MG63 (cell line): ENCODE measurements around the gene ABCC10. TPM values are rescaled to one million over a fixed set of nuclear protein-coding genes. Genes with fewer than 3 reads are reported as not detected.
"Not testable (repeated sequence)": the region's sequence is repeated elsewhere in the genome, so short reads cannot be mapped to it uniquely, and the experiment has no call there.

Experiments used
- DNase-seq: peaks from one replicate; pipeline ENCODE4 v3.0.0-alpha.2; 2020
- H3K27me3 ChIP-seq: fragments of 250-450 bp; sonication (Bioruptor Pico); 2 replicates; pipeline ENCODE4 v1.5.1; 2020; ENCODE audit warnings: mild to moderate bottlenecking, moderate library complexity
- H3K36me3 ChIP-seq: fragments of 250-450 bp; sonication (Bioruptor Pico); 2 replicates; pipeline ENCODE4 v1.5.1; 2020; ENCODE audit warnings: mild to moderate bottlenecking, moderate library complexity
- H3K4me3 ChIP-seq: fragments of 250-450 bp; sonication (Bioruptor Pico); 2 replicates; pipeline ENCODE4 v1.5.1; 2020; ENCODE audit warnings: mild to moderate bottlenecking, moderate library complexity
- H3K9me3 ChIP-seq: fragments of 250-450 bp; sonication (Bioruptor Pico); 2 replicates; pipeline ENCODE4 v1.5.1; 2020; ENCODE audit warnings: mild to moderate bottlenecking, moderate library complexity
- total RNA-seq: library from RNA; depleted of rRNA; stranded (reverse); fragments of >200 nt; shearing (Covaris generic); gene quantifications from 2 replicates; pipeline ENCODE4 v1.2.3, GENCODE V29; 2014; ENCODE audit warnings: low replicate concordance; rRNA removed

Gene ABCC10
- total RNA-seq, 1 experiment from 2014 or later = 3.5 TPM

DNA sequence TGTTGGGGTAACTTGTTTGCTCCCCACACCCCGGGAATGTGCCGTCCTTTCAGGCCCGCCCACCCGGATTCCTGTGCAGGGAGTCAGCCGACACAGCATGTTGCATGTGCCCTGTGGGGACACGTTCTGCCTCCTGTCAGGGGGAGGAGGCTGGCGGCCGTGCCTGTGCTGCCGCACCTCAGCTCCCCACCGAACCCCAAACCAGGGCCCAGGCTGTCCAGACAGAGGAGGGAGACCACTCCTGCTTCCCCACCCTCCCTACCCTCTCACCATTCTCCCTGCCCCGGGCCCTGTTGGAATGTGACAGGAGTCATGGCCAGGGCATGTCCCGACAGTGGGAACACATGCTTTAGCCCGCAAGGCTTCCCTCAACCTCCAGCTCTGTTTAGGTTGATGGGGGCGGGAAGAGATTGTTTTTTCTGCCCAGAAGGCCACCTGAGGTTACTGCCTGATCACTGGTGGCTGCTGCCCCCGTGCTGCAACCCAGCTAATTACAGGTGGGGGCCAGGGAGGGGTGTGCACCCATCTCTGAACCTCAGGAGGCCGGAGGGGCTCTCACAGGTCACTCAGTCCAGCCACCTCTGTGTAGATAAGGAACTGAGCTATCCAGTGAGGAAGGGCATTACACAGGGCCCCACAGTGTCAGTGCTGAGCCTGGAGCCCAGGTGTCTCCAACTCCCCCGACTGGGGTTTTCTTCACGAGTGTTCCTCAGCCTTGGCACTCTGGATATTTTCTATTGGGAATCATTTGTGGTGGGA, 69.2 kb downstream of the ABCC10 start:
- Histone ChIP-seq H3K36me3 (no peaks in the 10 kb centered on the region), H3K27me3 (no peaks in the 10 kb centered on the region), H3K9me3 (no peaks in the 10 kb centered on the region), H3K4me3 (no peak overlapping the region)
- no peak for DNase-seq

DNA sequence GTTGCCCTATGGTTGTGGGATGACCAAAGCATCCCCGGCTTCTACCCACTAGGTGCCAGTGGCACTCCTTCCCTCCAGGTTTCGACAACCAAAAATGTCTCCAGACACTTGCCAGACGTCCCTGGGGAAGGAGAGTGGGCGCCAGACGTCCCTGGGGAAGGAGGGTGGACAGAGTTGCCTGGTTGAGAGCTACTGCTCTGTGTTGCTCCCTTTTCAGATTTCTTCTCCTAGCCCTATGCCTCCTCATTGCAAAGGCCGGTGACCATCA, 69.7 kb downstream of the ABCC10 start:
- Histone ChIP-seq H3K4me3 (no peak overlapping the region), H3K36me3 (no peaks in the 10 kb centered on the region), H3K27me3 (no peaks in the 10 kb centered on the region), H3K9me3 (no peaks in the 10 kb centered on the region)
- DNase-seq = no peak

DNA sequence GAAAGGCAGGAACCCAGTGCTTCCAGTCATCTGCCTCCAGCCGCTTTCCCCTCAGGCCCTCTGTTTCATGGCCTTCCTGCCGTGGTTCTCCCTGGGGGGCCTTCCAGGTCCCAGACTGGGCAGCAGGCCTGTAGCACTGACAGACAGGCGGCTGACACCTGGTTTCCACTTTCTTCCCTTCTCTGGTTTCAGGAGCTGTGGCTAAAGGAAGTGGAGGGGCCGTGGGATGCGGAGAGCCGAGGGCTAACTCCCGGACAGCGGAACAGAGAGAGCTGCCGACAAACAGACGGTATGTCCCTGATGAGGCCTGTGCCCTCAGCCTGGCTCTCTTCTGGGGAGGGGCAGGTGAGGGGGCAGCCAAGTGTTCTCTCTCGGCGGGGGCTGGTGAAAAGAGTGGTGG, 70.3 kb downstream of the ABCC10 start:
- no peak overlapping the region for H3K4me3 ChIP-seq
- no peak for DNase-seq
- no peaks in the 10 kb centered on the region for H3K36me3 ChIP-seq
- H3K9me3 ChIP-seq = no peaks in the 10 kb centered on the region
- no peaks in the 10 kb centered on the region for H3K27me3 ChIP-seq

GRCh38 chr6:43498291-43498690, 71.0 kb downstream of the ABCC10 start:
- H3K9me3 ChIP-seq, DNase-seq, H3K36me3 ChIP-seq, H3K27me3 ChIP-seq, H3K4me3 ChIP-seq: not testable (repeated sequence)

GRCh38 chr6:43499028-43499815, 71.9 kb downstream of the ABCC10 start:
- no peaks in the 10 kb centered on the region for H3K9me3 ChIP-seq
- H3K27me3 ChIP-seq = no peaks in the 10 kb centered on the region
- DNase-seq = no peak
- no peak overlapping the region for H3K4me3 ChIP-seq
- H3K36me3 ChIP-seq = no peaks in the 10 kb centered on the region

Other genes starting within 250 kb of the ABCC10 start
- 6.2 and 47.2 TPM in 2 replicates for gene CUL9, start 245.3 kb upstream of the ABCC10 start, total RNA-seq
- 30.8 and 43.0 TPM in 2 replicates for gene DNPH1, start 198.1 kb upstream of the ABCC10 start, total RNA-seq
- gene TTBK1, start 184.1 kb upstream of the ABCC10 start, total RNA-seq = not detected in 2 replicates
- not detected in 2 replicates for gene SLC22A7, start 129.3 kb upstream of the ABCC10 start, total RNA-seq
- not detected in 2 replicates for gene CRIP3, start 118.7 kb upstream of the ABCC10 start, total RNA-seq
- 1.2 and 1.3 TPM in 2 replicates for gene ZNF318, start 57.9 kb upstream of the ABCC10 start, total RNA-seq
- gene DLK2, start 28.0 kb downstream of the ABCC10 start, total RNA-seq = 1.5 TPM in 1 of 2 replicates, not detected in the other
- 8.1 and 19.0 TPM in 2 replicates for gene TJAP1, start 50.0 kb downstream of the ABCC10 start, total RNA-seq
- 0.10 TPM in 1 of 2 replicates, not detected in the other for gene LRRC73, start 82.8 kb downstream of the ABCC10 start, total RNA-seq
- gene YIPF3, start 89.4 kb downstream of the ABCC10 start, total RNA-seq = 41.1 and 51.9 TPM in 2 replicates
- gene POLR1C, start 89.5 kb downstream of the ABCC10 start, total RNA-seq = 24.6 and 37.6 TPM in 2 replicates
- gene XPO5, start 148.5 kb downstream of the ABCC10 start, total RNA-seq = 26.6 and 35.7 TPM in 2 replicates
- gene POLH, start 148.6 kb downstream of the ABCC10 start, total RNA-seq = 9.4 and 10.0 TPM in 2 replicates
- 7.6 and 11.6 TPM in 2 replicates for gene GTPBP2, start 201.7 kb downstream of the ABCC10 start, total RNA-seq
- 11.2 and 14.4 TPM in 2 replicates for gene MAD2L1BP, start 208.3 kb downstream of the ABCC10 start, total RNA-seq
- gene RSPH9, start 217.5 kb downstream of the ABCC10 start, total RNA-seq = not detected in 2 replicates